Esophagus muscularis mucosa (tissue), 4 donors: ENCODE results near the gene MAPK9.

Experiments used
- EP300 ChIP-seq: sonication (generic); formaldehyde crosslinking; IDR thresholded peaks from one replicate; pipeline ENCODE4 v1.6.1; 2017; ENCODE audit warnings: antibody characterized with exemption
- POLR2A ChIP-seq: fragments of 450-650 bp; IDR thresholded peaks from one replicate; pipeline ENCODE4 v1.6.1; 2017; ENCODE audit warnings: antibody characterized with exemption, moderate library complexity, mild to moderate bottlenecking, low read depth
- POLR2AphosphoS5 ChIP-seq, 2 donors: sonication (generic); formaldehyde crosslinking; IDR thresholded peaks; one replicate each; pipeline ENCODE4 v1.6.1; 2017; ENCODE audit warnings: antibody characterized with exemption in 2 of 2
- TF ChIP-seq, protein P1 (sequence below), 3 experiments: fragments of 200-600 bp in 2 of 3; fragments of 450-650 bp in 1 of 3; sonication (generic) in 2 of 3; IDR thresholded peaks; one replicate each; pipeline ENCODE4 v1.5.1; 2017 to 2019; ENCODE audit warnings: antibody characterized with exemption in 3 of 3, mild to moderate bottlenecking in 2 of 3, moderate library complexity in 1 of 3

- TF ChIP-seq, protein P1, sequence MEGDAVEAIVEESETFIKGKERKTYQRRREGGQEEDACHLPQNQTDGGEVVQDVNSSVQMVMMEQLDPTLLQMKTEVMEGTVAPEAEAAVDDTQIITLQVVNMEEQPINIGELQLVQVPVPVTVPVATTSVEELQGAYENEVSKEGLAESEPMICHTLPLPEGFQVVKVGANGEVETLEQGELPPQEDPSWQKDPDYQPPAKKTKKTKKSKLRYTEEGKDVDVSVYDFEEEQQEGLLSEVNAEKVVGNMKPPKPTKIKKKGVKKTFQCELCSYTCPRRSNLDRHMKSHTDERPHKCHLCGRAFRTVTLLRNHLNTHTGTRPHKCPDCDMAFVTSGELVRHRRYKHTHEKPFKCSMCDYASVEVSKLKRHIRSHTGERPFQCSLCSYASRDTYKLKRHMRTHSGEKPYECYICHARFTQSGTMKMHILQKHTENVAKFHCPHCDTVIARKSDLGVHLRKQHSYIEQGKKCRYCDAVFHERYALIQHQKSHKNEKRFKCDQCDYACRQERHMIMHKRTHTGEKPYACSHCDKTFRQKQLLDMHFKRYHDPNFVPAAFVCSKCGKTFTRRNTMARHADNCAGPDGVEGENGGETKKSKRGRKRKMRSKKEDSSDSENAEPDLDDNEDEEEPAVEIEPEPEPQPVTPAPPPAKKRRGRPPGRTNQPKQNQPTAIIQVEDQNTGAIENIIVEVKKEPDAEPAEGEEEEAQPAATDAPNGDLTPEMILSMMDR (IDR thresholded peaks at IDR 0.05): no peak
- no peak for TF ChIP-seq POLR2AphosphoS5 (IDR thresholded peaks at IDR 0.05)
- TF ChIP-seq POLR2A: no peak
- TF ChIP-seq EP300: no peak
Observed at GRCh38 chr5:180324601-180324950, 32.7 kb upstream of the MAPK9 start.
